ENCODE results near the gene BAIAP2. TPM values are rescaled to one million over a fixed set of nuclear protein-coding genes. Genes with fewer than 3 reads are reported as not detected.

The BAIAP2 gene
- total and polyA plus RNA-seq, 8 donors, result 4.7 to 16.4 (median 11.1) TPM

DNA sequence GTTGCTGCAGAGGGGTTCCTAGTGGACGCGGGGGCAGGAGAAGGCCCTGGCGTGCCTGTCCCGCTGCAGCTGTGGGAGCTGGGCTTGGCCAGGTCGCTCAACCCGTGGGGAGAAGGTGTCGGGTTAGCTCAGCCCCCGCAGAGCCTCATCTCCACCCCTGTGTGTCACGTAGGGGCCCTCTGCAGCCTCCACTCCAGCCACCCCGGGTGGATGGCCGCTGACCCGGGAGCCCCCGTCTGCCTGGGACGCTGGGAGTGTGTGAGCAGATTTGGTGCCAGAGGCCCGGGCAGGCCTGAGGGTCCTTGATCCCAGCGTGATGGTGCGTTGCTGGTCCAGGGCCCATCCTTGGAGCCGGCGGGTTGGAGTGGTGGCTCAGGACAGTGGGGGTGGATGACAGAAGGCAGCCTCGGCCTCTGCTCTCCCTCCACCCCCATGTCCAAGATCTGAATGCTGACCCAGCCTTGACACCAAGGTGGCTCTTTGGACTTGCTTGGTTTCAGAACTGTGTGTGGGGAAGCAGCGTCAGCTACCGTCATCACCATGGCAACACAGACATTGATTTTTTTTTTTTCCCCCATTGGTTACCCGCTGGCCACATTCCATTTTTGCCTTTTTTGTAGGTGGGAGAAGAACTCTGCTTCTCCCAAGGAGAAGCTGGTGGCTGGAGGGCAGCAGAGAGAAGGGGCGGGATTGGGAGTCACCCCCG lies 35.7 kb downstream of the BAIAP2 start:
- TF ChIP-seq, protein P1, sequence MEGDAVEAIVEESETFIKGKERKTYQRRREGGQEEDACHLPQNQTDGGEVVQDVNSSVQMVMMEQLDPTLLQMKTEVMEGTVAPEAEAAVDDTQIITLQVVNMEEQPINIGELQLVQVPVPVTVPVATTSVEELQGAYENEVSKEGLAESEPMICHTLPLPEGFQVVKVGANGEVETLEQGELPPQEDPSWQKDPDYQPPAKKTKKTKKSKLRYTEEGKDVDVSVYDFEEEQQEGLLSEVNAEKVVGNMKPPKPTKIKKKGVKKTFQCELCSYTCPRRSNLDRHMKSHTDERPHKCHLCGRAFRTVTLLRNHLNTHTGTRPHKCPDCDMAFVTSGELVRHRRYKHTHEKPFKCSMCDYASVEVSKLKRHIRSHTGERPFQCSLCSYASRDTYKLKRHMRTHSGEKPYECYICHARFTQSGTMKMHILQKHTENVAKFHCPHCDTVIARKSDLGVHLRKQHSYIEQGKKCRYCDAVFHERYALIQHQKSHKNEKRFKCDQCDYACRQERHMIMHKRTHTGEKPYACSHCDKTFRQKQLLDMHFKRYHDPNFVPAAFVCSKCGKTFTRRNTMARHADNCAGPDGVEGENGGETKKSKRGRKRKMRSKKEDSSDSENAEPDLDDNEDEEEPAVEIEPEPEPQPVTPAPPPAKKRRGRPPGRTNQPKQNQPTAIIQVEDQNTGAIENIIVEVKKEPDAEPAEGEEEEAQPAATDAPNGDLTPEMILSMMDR (IDR thresholded peaks at IDR 0.05), result no peak
- H3K4me3 ChIP-seq, result no peak overlapping the region
- H3K27ac ChIP-seq, result no peak overlapping the region
- intact Hi-C loops (cut with DNase I), result no loop called here
- ATAC-seq, result peak in 2 of 4 donors; percentile 7 to 18
- H3K27me3 ChIP-seq, result no peaks in the 10 kb centered on the region
- no peaks in the 10 kb centered on the region for H3K9me3 ChIP-seq
- no peak for FAIRE-seq
- DNase-seq, result no peak
- H3K4me1 ChIP-seq, result peaks cover 4 to 9% (median 6%) of the 10 kb centered on the region in 3 donors
- 84 to 87% methylated on average over 25 of the region's 25 CpGs for WGBS, 2 donors
- no peaks in the 10 kb centered on the region for H3K36me3 ChIP-seq

GRCh38 chr17:81071761-81072741 lies 37.1 kb downstream of the BAIAP2 start:
- Histone ChIP-seq H3K4me1 (peaks cover 4 to 9% (median 6%) of the 10 kb centered on the region in 3 donors), H3K9me3 (no peaks in the 10 kb centered on the region), H3K27me3 (no peaks in the 10 kb centered on the region), H3K36me3 (no peaks in the 10 kb centered on the region), H3K4me3 (no peak overlapping the region), H3K27ac (no peak overlapping the region)
- ATAC-seq (no peak), FAIRE-seq (no peak), DNase-seq (no peak)
- intact Hi-C loops (cut with DNase I), result no loop called here
- TF ChIP-seq, protein P1 (IDR thresholded peaks at IDR 0.05), result no peak
- 84 to 86% methylated on average over 39 of the region's 39 CpGs for WGBS, 2 donors

GRCh38 chr17:81073967-81074839 lies 39.3 kb downstream of the BAIAP2 start:
- WGBS, 2 donors, result 86 to 93% methylated on average over 42 of the region's 42 CpGs
- H3K9me3 ChIP-seq, result no peaks in the 10 kb centered on the region
- no peaks in the 10 kb centered on the region for H3K27me3 ChIP-seq
- no peaks in the 10 kb centered on the region for H3K36me3 ChIP-seq
- FAIRE-seq (no peak), DNase-seq (no peak), ATAC-seq (no peak)
- peaks cover 0 to 4% (median 0%) of the 10 kb centered on the region in 3 donors for H3K4me1 ChIP-seq
- no peak overlapping the region for H3K27ac ChIP-seq
- TF ChIP-seq, protein P1 (IDR thresholded peaks at IDR 0.05), result no peak
- intact Hi-C loops (cut with DNase I), result no loop called here
- H3K4me3 ChIP-seq, result no peak overlapping the region

GRCh38 chr17:81074875-81075274 lies 39.9 kb downstream of the BAIAP2 start:
- Histone ChIP-seq H3K27me3 (no peaks in the 10 kb centered on the region), H3K4me1 (no peaks in the 10 kb centered on the region), H3K9me3 (no peaks in the 10 kb centered on the region), H3K4me3 (no peak overlapping the region), H3K36me3 (no peaks in the 10 kb centered on the region), H3K27ac (no peak overlapping the region)
- TF ChIP-seq, protein P1 (IDR thresholded peaks at IDR 0.05), result no peak
- ATAC-seq, result no peak
- 61 to 64% methylated on average over 8 of the region's 8 CpGs for WGBS, 2 donors
- no peak for DNase-seq
- FAIRE-seq, result no peak
- intact Hi-C loops (cut with DNase I), result no loop called here
